ENCODE data around the gene MAT2A.
"Not testable (repeated sequence)": the region's sequence is repeated elsewhere in the genome, so short reads cannot be mapped to it uniquely, and the experiment has no call there.

MAT2A gene

GRCh38 chr2:85541753-85542457 is 2.9 kb downstream of the MAT2A start:
- peak overlapping the region; percentile 100 for H3K4me3 ChIP-seq (ENCODE audit: low read depth, low read length)
- peaks cover 55% of the 10 kb centered on the region for H3K36me3 ChIP-seq (replicated peaks)
- in situ Hi-C loops (cut with HindIII; ENCODE audit: low pct_ligation_motif_present, low sequenced_read_pairs): no loop called here
- H3K27ac ChIP-seq: no peak overlapping the region
- no peak for DNase-seq
- H3K27me3 ChIP-seq (replicated peaks): no peaks in the 10 kb centered on the region
- TF ChIP-seq, protein P1, sequence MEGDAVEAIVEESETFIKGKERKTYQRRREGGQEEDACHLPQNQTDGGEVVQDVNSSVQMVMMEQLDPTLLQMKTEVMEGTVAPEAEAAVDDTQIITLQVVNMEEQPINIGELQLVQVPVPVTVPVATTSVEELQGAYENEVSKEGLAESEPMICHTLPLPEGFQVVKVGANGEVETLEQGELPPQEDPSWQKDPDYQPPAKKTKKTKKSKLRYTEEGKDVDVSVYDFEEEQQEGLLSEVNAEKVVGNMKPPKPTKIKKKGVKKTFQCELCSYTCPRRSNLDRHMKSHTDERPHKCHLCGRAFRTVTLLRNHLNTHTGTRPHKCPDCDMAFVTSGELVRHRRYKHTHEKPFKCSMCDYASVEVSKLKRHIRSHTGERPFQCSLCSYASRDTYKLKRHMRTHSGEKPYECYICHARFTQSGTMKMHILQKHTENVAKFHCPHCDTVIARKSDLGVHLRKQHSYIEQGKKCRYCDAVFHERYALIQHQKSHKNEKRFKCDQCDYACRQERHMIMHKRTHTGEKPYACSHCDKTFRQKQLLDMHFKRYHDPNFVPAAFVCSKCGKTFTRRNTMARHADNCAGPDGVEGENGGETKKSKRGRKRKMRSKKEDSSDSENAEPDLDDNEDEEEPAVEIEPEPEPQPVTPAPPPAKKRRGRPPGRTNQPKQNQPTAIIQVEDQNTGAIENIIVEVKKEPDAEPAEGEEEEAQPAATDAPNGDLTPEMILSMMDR (IDR thresholded peaks at IDR 0.05; ENCODE audit: low read depth, low read length, missing control alignments): no peak

DNA sequence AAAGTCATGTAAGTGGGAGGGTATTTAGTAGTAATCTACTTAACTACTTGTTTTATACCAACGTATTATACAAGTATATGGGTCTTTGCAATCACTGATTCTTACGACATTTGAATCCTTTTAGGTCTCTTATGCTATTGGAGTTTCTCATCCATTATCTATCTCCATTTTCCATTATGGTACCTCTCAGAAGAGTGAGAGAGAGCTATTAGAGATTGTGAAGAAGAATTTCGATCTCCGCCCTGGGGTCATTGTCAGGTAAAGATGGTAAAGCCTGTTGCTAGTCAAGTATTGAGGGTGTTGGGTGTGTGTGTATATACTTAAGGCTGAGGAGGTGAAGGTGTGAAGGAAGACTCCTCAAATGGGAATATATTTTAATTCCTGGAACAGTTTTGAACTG is 3.8 kb downstream of the MAT2A start:
- H3K27me3 ChIP-seq (replicated peaks): no peaks in the 10 kb centered on the region
- H3K36me3 ChIP-seq (replicated peaks): peaks cover 58% of the 10 kb centered on the region
- H3K27ac ChIP-seq: no peak overlapping the region
- in situ Hi-C loops (cut with HindIII; ENCODE audit: low pct_ligation_motif_present, low sequenced_read_pairs): no loop called here
- DNase-seq: no peak
- TF ChIP-seq, protein P1 (IDR thresholded peaks at IDR 0.05; ENCODE audit: low read depth, low read length, missing control alignments): no peak
- H3K4me3 ChIP-seq (ENCODE audit: low read depth, low read length): no peak overlapping the region

- DNase-seq; H3K27ac ChIP-seq; H3K4me3 ChIP-seq (ENCODE audit: low read depth, low read length); in situ Hi-C loops (cut with HindIII; ENCODE audit: low pct_ligation_motif_present, low sequenced_read_pairs); H3K27me3 ChIP-seq (replicated peaks): not testable (repeated sequence)
- peaks cover 67% of the 10 kb centered on the region for H3K36me3 ChIP-seq (replicated peaks)
Observed at GRCh38 chr2:85544254-85544691, 5.3 kb downstream of the MAT2A start.

DNA sequence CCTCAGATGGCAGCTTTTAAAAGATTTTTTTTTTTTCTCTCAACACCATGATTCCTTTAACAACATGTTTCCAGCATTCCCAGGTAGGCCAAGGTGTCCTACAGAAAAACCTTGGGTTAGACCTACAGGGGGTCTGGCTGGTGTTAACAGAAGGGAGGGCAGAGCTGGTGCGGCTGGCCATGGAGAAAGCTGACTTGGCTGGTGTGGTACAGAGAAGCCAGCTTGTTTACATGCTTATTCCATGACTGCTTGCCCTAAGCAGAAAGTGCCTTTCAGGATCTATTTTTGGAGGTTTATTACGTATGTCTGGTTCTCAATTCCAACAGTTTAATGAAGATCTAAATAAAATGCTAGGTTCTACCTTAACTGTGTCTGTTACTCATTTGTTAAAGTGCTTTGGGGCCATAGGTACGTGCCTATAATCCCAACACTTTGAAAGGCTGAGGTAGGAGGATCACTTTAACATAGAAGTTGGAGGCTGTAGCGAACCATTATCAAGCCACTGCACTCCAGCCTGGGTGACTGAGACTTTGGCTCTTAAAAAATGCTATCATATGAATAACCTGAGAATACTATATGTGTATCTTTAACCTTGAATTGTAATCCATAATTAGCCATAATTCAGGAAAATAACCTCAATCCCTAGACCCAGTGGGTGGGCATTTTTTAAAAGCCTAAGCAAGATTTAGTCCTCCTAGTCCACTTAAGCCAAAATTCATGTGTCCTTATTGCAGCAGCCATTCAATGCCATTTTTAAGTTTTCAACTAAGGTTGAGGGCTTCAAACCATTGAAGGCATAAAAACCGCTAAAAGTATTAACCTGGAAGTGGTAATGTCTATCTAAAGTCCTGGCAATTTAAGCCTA is 6.2 kb downstream of the MAT2A start:
- H3K27ac ChIP-seq; H3K4me3 ChIP-seq (ENCODE audit: low read depth, low read length); DNase-seq; H3K27me3 ChIP-seq (replicated peaks); in situ Hi-C loops (cut with HindIII; ENCODE audit: low pct_ligation_motif_present, low sequenced_read_pairs): not testable (repeated sequence)
- H3K36me3 ChIP-seq (replicated peaks): peaks cover 67% of the 10 kb centered on the region

DNA sequence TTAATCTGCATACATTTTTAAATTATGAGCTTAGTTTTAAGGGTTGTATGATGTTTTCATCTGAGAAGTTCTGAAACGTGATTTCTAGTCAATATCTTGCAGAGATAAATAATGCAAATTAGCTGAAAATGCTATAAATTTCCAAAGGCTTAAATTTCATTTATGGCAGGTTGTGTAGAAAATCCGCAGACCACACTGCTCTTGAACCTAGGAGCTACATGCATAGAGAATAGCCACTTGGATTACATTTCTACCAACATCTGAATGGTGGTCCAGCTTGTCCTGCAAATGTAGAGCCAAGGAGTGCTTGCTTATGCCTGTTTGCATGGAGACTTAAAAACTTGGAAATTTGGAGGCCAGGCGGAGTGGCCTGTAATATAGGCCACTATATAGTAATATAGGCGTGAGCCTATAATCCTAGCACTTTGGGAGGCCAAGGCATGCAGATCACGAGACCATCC is 6.8 kb downstream of the MAT2A start:
- H3K27me3 ChIP-seq (replicated peaks): no peaks in the 10 kb centered on the region
- no peak overlapping the region for H3K27ac ChIP-seq
- DNase-seq: no peak
- H3K4me3 ChIP-seq (ENCODE audit: low read depth, low read length): no peak overlapping the region
- in situ Hi-C loops (cut with HindIII; ENCODE audit: low pct_ligation_motif_present, low sequenced_read_pairs): no loop called here
- TF ChIP-seq, protein P1 (IDR thresholded peaks at IDR 0.05; ENCODE audit: low read depth, low read length, missing control alignments): no peak
- H3K36me3 ChIP-seq (replicated peaks): peaks cover 72% of the 10 kb centered on the region

DNA sequence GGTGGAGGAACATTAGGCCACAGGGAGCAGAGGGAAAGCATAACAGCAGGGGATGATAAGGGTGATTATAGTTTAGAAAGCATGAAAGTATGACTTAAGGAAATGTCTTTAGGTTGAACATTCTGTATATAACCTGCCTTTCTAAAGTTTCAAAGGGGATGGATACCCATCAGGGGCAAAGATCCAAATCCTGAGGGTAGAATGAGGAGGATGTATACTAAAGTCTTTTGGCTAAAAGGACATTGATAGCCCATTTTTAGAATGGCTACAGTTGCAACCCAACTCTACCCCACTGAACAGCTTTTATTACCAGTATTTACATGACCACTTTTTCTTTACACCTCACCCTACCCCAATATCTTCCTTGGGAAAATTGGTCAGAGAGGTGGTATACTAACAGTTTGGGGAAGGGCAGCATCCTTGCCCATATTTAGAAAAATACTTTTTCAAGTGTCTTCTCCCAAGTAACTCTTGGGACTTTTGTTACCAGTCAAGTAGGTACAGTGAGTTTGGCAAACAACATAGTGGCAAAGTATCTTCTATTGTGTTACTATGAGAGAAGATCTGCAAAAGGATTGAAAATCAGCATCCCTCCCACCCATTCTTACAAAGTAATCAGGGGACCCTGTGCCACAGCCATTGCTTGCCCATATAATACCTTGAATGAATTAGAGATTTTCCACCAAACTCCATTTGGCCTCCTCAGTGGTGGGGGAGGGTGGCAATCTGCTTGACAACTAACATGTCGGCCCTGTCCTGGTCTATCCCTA is 8.3 kb downstream of the MAT2A start:
- in situ Hi-C loops (cut with HindIII; ENCODE audit: low pct_ligation_motif_present, low sequenced_read_pairs): no loop called here
- H3K4me3 ChIP-seq (ENCODE audit: low read depth, low read length): no peak overlapping the region
- TF ChIP-seq, protein P1 (IDR thresholded peaks at IDR 0.05; ENCODE audit: low read depth, low read length, missing control alignments): no peak
- peaks cover 73% of the 10 kb centered on the region for H3K36me3 ChIP-seq (replicated peaks)
- no peak for DNase-seq
- H3K27me3 ChIP-seq (replicated peaks): no peaks in the 10 kb centered on the region
- no peak overlapping the region for H3K27ac ChIP-seq

Data from brain microvascular endothelial cell (primary cell).